T-cell (primary cell): ENCODE results near the gene CIP2A. TPM values are rescaled to one million over a fixed set of nuclear protein-coding genes. Genes with fewer than 3 reads are reported as not detected.

Experiments used
- ATAC-seq, 4 experiments: fragments of 200-7000 bp in 3 of 4; fragments of 150-1000 bp in 1 of 4; cut with Tn5 transposase; replicated peaks in 1 of 4; 1 replicate in 3 of 4; 2 replicates in 1 of 4; pipeline ENCODE4 v1.10.0; 2021; ENCODE audit warnings: moderate library complexity in 3 of 4, mild to moderate bottlenecking in 2 of 4, moderate number of reproducible peaks in 1 of 4
- CTCF ChIA-PET, 2 donors: fragments of 300-600 bp; sonication (Branson Sonifier 250); formaldehyde crosslinking; loops; one replicate each; lab custom pipeline; 2022; ENCODE audit warnings: antibody characterized with exemption in 2 of 2; lab: Charles Lee
- POLR2A ChIA-PET, 2 donors: fragments of 300-600 bp; sonication (Branson Sonifier 250); formaldehyde crosslinking; loops; one replicate each; lab custom pipeline; 2022; ENCODE audit warnings: antibody characterized with exemption in 2 of 2; lab: Charles Lee
- DNase-seq, 35 experiments: peaks; one replicate each; pipeline versions ENCODE4 v3.0.0 to v3.0.0-alpha.2; 2013 to 2023
- H3K27ac ChIP-seq: one replicate; pipeline ENCODE4 v1.5.1; 2013; ENCODE audit warnings: low read length
- H3K27me3 ChIP-seq, 2 experiments: replicated peaks in 1 of 2; 1 replicate in 1 of 2; 2 replicates in 1 of 2; pipeline versions ENCODE4 v1.6.1 to v1.7.0; 2013; ENCODE audit warnings: low read length in 1 of 2, mixed read lengths in 1 of 2; ENCODE audit not compliant: control insufficient read depth in 2 of 2, insufficient read depth in 2 of 2; ENCODE audit errors: extremely low read depth in 1 of 2
- H3K36me3 ChIP-seq, 2 donors: 1 replicate in 1 of 2; 2 replicates in 1 of 2; pipeline versions ENCODE4 v1.6.1 to v1.7.0; 2013; ENCODE audit warnings: low read length in 1 of 2; ENCODE audit not compliant: control insufficient read depth in 2 of 2, insufficient read depth in 1 of 2; ENCODE audit errors: extremely low read depth in 1 of 2
- H3K4me1 ChIP-seq, 2 experiments: 1 replicate in 1 of 2; 2 replicates in 1 of 2; pipeline versions ENCODE4 v1.6.1 to v1.7.0; 2013; ENCODE audit warnings: low read length in 2 of 2, mixed read lengths in 1 of 2; ENCODE audit not compliant: insufficient read depth in 2 of 2, control insufficient read depth in 1 of 2; ENCODE audit errors: extremely low read depth in 1 of 2
- H3K4me3 ChIP-seq, 2 donors: 1 replicate in 1 of 2; 2 replicates in 1 of 2; pipeline versions ENCODE4 v1.5.1 to v1.7.0; 2013; ENCODE audit warnings: mild to moderate bottlenecking in 2 of 2, low read length in 1 of 2, moderate library complexity in 1 of 2; ENCODE audit not compliant: control insufficient read depth in 1 of 2; ENCODE audit errors: extremely low read depth in 1 of 2
- H3K9me3 ChIP-seq: 2 replicates; pipeline ENCODE4 v1.7.0; 2013
- H3K27ac Mint-ChIP-seq, 2 donors: one replicate each; pipeline ENCODE4 v1.8.0; 2020 to 2021; ENCODE audit warnings: mild to moderate bottlenecking in 2 of 2, mixed read lengths in 2 of 2
- H3K27me3 Mint-ChIP-seq, 2 donors: one replicate each; pipeline ENCODE4 v1.8.0; 2021 to 2022; ENCODE audit warnings: mixed read lengths in 2 of 2
- H3K36me3 Mint-ChIP-seq: one replicate; pipeline ENCODE4 v1.8.0; 2021; ENCODE audit warnings: mixed read lengths
- H3K4me1 Mint-ChIP-seq, 3 donors: one replicate each; pipeline ENCODE4 v1.8.0; 2020 to 2022; ENCODE audit warnings: mixed read lengths in 3 of 3, mild to moderate bottlenecking in 1 of 3
- H3K4me3 Mint-ChIP-seq, 3 donors: one replicate each; pipeline ENCODE4 v1.8.0; 2020 to 2022; ENCODE audit warnings: mild to moderate bottlenecking in 3 of 3, mixed read lengths in 3 of 3, moderate library complexity in 3 of 3
- H3K9me3 Mint-ChIP-seq, 3 donors: one replicate each; pipeline ENCODE4 v1.8.0; 2020 to 2022; ENCODE audit warnings: mixed read lengths in 3 of 3
- WGBS: methylation state at CpG from one replicate; pipeline ENCODE4 v1.1.5; 2013; ENCODE audit warnings: missing lambda C conversion rate; ENCODE audit not compliant: insufficient coverage; 5-methylcytosine and 5-hydroxymethylcytosine counted together
- total RNA-seq, 35 experiments: library from RNA in 6 of 35; stranded (reverse) in 6 of 35; fragments of 120-200 nt in 1 of 35; gene quantifications; one replicate each; pipeline versions ENCODE4 v1.2.1 to v1.2.4 and lab custom pipeline; 2013 to 2026

Gene CIP2A
- total RNA-seq, 5 donors from 2014 or later (not counting 1 experiment from before 2014, with no cell fraction given) = 2.5 to 5.1 (median 4.5) TPM

DNA sequence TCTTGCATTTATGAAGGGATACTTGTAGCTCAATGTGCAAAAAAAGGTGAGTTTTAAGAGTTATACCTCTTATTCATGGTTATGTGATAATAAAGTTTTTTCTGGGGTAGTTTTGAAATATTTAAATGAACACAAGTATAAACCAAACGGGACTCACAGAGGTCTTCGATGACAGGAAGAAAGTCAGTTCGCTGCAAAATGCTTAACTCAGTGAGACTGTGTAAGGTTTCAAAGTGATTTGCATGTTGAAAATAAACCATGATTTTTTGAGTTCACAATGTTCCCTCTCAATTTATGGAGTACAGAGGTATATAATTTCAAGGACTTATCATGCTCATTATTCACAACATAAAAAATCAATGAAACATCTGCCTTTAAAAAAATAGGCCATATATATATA is 42.5 kb downstream of the CIP2A start:
- no peaks in the 10 kb centered on the region for H3K27me3 ChIP-seq
- no peak for DNase-seq
- Mint-ChIP-seq H3K4me1 (peaks cover 0 to 13% (median 11%) of the 10 kb centered on the region in 3 donors), H3K27ac (peak overlapping the region; percentile 9 to 11), H3K4me3 (peak overlapping the region; percentile 29 to 70 (median 65)), H3K36me3 (peaks cover 9% of the 10 kb centered on the region), H3K27me3 (no peaks in the 10 kb centered on the region), H3K9me3 (no peaks in the 10 kb centered on the region)
- no peak for ATAC-seq
- CTCF ChIA-PET = interaction anchor here (1.0 to 1.6 kb wide), 4 partner anchors 9 to 67 kb away, joined by 3 to 6 read pairs (median 4); no protein-coding TSS in a partner anchor
- no peaks in the 10 kb centered on the region for H3K4me1 ChIP-seq
- 82% methylated on average over 2 of the region's 3 CpGs for WGBS
- no peaks in the 10 kb centered on the region for H3K36me3 ChIP-seq
- H3K4me3 ChIP-seq = peak overlapping the region in 1 of 2 donors; percentile 18
- no peaks in the 10 kb centered on the region for H3K9me3 ChIP-seq
- no peak overlapping the region for H3K27ac ChIP-seq
- POLR2A ChIA-PET = no interaction called here

DNA sequence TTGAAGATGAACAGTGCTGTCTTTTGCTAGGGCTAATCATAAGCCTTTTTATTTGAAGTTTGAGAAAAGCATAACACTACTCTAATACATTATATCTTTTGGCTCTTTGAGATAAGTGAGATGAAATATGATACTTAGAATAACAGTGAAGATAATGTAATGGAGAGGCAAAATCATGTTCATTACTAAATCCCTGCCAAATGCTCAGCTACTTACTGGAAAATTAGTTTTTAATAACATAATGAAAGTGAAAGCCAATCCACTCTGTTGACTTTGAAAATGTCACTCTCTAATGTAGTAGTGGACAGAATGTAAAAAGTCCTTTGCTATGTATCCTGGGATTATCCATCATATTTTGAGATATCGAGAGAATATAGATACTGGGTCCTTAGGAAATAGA is 43.0 kb downstream of the CIP2A start:
- peak in 1 of 35 experiments; percentile 6 for DNase-seq
- Mint-ChIP-seq H3K9me3 (no peaks in the 10 kb centered on the region), H3K36me3 (peaks cover 9% of the 10 kb centered on the region), H3K27me3 (no peaks in the 10 kb centered on the region), H3K4me3 (peak overlapping the region; percentile 29 to 70 (median 65)), H3K4me1 (peaks cover 0 to 13% (median 11%) of the 10 kb centered on the region in 3 donors), H3K27ac (peak overlapping the region; percentile 9 to 11)
- Histone ChIP-seq H3K27ac (no peak overlapping the region), H3K9me3 (no peaks in the 10 kb centered on the region), H3K4me1 (no peaks in the 10 kb centered on the region), H3K4me3 (peak overlapping the region in 1 of 2 donors; percentile 18), H3K27me3 (no peaks in the 10 kb centered on the region), H3K36me3 (no peaks in the 10 kb centered on the region)
- no peak for ATAC-seq
- CTCF ChIA-PET = interaction anchor here (1.0 to 1.6 kb wide), 4 partner anchors 8 to 67 kb away, joined by 3 to 6 read pairs (median 4); no protein-coding TSS in a partner anchor
- no CpG with 5 or more reads among the region's 1 CpG for WGBS
- POLR2A ChIA-PET = no interaction called here

DNA sequence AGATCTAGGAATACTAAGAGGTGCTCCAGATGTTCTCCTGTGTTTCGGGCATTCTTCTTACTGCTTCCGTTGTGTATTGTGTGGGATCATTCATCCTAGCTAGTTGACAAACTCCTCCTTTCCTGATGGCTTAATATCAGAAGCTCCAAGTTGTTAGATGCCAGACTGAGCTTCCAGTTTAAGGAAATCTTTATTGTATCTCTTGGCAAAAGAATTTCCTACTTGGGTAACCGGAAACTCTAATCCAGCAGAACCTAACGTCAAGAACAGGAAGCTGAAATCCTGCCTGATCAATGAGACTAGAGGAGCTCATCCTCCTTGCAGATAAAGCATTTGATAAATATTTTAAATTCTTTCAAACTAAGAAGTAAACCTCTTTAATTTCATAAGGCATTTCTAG is 51.2 kb downstream of the CIP2A start:
- H3K36me3 Mint-ChIP-seq = no peaks in the 10 kb centered on the region
- H3K4me3 Mint-ChIP-seq = no peak overlapping the region
- Histone ChIP-seq H3K4me1 (no peaks in the 10 kb centered on the region), H3K27ac (no peak overlapping the region), H3K36me3 (no peaks in the 10 kb centered on the region), H3K27me3 (peaks cover 0 to 3% of the 10 kb centered on the region in 2 experiments), H3K9me3 (no peaks in the 10 kb centered on the region), H3K4me3 (no peak overlapping the region)
- no peaks in the 10 kb centered on the region for H3K9me3 Mint-ChIP-seq
- DNase-seq = no peak
- ChIA-PET CTCF (interaction anchor here (1.4 to 2.0 kb wide), 2 partner anchors 8 to 15 kb away, joined by 6 to 8 read pairs; no protein-coding TSS in a partner anchor), POLR2A (no interaction called here)
- H3K4me1 Mint-ChIP-seq = no peaks in the 10 kb centered on the region
- no peaks in the 10 kb centered on the region for H3K27me3 Mint-ChIP-seq
- no peak for ATAC-seq
- no CpG with 5 or more reads among the region's 4 CpGs for WGBS
- no peak overlapping the region for H3K27ac Mint-ChIP-seq

DNA sequence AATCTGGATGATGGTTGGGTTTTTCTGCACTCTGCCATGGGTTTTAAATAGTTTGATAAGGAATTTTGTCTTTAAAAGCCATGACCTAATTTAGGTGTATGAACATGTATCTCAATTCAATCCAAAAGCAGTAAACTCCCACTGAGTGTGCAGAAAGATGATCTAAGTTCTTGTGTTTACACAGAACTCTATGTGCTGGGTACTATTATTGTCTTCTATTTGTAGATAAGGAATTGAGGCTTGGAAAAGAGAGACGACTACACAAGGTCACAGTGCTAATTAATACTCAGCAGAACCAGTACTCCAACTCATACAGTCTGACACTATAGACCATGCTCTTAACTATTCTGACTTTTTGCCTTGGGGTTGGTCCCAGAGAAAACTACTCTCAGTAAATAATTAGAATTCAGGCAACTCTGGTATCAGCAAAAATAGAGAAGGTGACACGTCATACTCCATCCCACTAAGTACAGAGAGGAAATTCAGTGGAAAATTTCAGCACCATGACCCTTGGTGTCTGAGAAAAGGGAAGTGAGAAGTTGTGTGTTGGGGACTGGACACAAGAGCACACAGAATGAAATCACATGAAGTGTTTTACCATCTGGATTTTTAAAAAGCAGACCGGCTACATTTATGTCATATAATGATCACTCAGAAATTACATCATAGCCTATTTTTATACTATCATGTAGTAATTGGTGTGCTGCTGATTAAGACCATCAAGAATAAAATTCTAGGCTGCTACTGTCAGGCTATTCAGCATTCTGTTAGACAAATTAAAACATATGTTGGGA is 60.6 kb downstream of the CIP2A start:
- ATAC-seq (no peak), DNase-seq (no peak)
- H3K27ac Mint-ChIP-seq = no peak overlapping the region
- no peak overlapping the region for H3K4me3 ChIP-seq
- no CpG with 5 or more reads among the region's 3 CpGs for WGBS
- no peaks in the 10 kb centered on the region for H3K27me3 ChIP-seq
- ChIA-PET POLR2A (no interaction called here), CTCF (no interaction called here)
- H3K9me3 Mint-ChIP-seq = peaks cover 3 to 9% (median 4%) of the 10 kb centered on the region in 3 donors
- H3K4me1 Mint-ChIP-seq = peaks cover 0 to 5% (median 1%) of the 10 kb centered on the region in 3 donors
- peaks cover 4% of the 10 kb centered on the region for H3K36me3 Mint-ChIP-seq
- H3K4me3 Mint-ChIP-seq = no peak overlapping the region
- no peaks in the 10 kb centered on the region for H3K36me3 ChIP-seq
- peaks cover 17 to 32% of the 10 kb centered on the region in 2 donors for H3K27me3 Mint-ChIP-seq
- H3K9me3 ChIP-seq = no peaks in the 10 kb centered on the region
- no peak overlapping the region for H3K27ac ChIP-seq
- H3K4me1 ChIP-seq = no peaks in the 10 kb centered on the region

DNA sequence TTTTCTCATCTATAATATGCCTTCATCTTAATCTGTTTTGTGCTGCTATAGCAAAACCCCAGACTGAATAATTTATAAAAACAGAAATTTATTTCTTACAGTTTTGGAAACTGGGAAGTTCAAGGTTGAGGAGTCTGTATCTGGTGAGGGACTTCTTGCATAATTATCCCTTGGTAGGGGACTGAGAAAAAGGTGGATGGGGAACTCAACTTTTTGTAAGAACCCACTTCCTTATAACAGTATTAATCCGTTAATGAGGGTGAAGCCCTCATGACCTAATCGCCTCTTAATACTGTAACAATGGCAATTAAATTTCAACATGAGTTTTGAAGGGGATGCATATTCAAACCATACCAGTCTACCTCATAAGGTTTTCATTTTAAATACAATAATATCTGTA is 61.4 kb downstream of the CIP2A start:
- POLR2A ChIA-PET = no interaction called here
- H3K27me3 ChIP-seq = no peaks in the 10 kb centered on the region
- H3K27ac ChIP-seq = no peak overlapping the region
- no peaks in the 10 kb centered on the region for H3K4me1 ChIP-seq
- Mint-ChIP-seq H3K4me1 (peaks cover 0 to 5% (median 1%) of the 10 kb centered on the region in 3 donors), H3K9me3 (peaks cover 3 to 9% (median 4%) of the 10 kb centered on the region in 3 donors), H3K36me3 (peaks cover 4% of the 10 kb centered on the region), H3K27ac (no peak overlapping the region), H3K4me3 (no peak overlapping the region), H3K27me3 (peaks cover 17 to 32% of the 10 kb centered on the region in 2 donors)
- ATAC-seq (no peak), DNase-seq (no peak)
- no peaks in the 10 kb centered on the region for H3K36me3 ChIP-seq
- CTCF ChIA-PET = interaction anchor here in 1 of 2 donors (0.5 kb wide), 1 partner anchor 394 kb away, joined by 4 read pairs; no protein-coding TSS in a partner anchor
- WGBS = no CpG with 5 or more reads among the region's 2 CpGs
- no peak overlapping the region for H3K4me3 ChIP-seq
- H3K9me3 ChIP-seq = no peaks in the 10 kb centered on the region

DNA sequence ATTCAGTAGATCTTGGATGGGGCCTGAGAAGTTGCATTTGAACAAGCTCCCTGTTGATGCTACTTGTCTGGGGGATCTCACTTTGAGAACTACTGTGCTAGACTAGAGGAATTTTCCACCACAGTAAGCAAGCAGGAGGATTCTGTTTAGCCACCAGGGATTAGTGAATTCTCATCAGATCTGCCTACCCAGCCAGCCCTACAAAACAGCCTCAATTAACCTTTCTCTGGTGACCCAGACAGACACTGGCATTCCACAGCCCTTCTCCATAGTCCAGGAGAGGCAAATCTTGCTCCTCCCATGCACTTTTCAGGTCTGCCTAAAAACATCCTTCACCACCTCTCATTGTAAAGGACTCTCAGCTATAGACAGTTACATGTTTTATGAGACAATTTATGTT is 62.1 kb downstream of the CIP2A start:
- Histone ChIP-seq H3K27ac (no peak overlapping the region), H3K4me3 (no peak overlapping the region), H3K36me3 (no peaks in the 10 kb centered on the region), H3K9me3 (no peaks in the 10 kb centered on the region), H3K4me1 (no peaks in the 10 kb centered on the region), H3K27me3 (no peaks in the 10 kb centered on the region)
- CTCF ChIA-PET = no interaction called here
- peaks cover 17 to 26% of the 10 kb centered on the region in 2 donors for H3K27me3 Mint-ChIP-seq
- H3K36me3 Mint-ChIP-seq = no peaks in the 10 kb centered on the region
- ATAC-seq (no peak), DNase-seq (no peak)
- POLR2A ChIA-PET = no interaction called here
- peaks cover 0 to 5% (median 1%) of the 10 kb centered on the region in 3 donors for H3K4me1 Mint-ChIP-seq
- H3K4me3 Mint-ChIP-seq = no peak overlapping the region
- H3K27ac Mint-ChIP-seq = no peak overlapping the region
- H3K9me3 Mint-ChIP-seq = peaks cover 0 to 9% (median 3%) of the 10 kb centered on the region in 3 donors
